ENCODE results near the gene GXYLT2.

The GXYLT2 gene

GRCh38 chr3:72964633-72965032, 76.8 kb downstream of the GXYLT2 start:
- DNase-seq (ENCODE audit: low read depth) = no peak
- H3K4me3 ChIP-seq (ENCODE audit: low read depth, low read length) = no peak overlapping the region

- DNase-seq (ENCODE audit: low read depth) = no peak
- no peak overlapping the region for H3K4me3 ChIP-seq (ENCODE audit: low read depth, low read length)
Observed at GRCh38 chr3:72968266-72968664, 80.4 kb downstream of the GXYLT2 start.

DNA sequence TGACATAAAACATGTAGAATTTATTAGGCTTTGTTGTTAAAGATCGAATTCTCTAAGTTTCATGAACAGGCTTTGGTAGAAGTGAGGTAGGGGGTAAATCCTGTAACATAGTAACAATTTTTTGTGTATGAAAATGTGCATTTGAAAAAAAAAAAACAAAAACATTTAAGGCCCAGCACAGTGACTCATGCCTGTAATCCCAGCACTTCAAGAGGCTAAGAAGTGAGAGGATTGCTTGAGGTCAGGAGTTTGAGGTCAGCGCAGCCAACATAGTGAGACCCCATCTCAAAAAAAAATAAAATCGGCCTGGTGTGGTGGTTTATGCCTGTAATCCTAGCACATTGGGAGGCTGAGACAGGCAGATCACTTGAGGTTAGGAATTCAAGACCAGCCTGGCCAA, 81.9 kb downstream of the GXYLT2 start:
- no peak overlapping the region for H3K4me3 ChIP-seq (ENCODE audit: low read depth, low read length)
- DNase-seq (ENCODE audit: low read depth) = no peak

DNA sequence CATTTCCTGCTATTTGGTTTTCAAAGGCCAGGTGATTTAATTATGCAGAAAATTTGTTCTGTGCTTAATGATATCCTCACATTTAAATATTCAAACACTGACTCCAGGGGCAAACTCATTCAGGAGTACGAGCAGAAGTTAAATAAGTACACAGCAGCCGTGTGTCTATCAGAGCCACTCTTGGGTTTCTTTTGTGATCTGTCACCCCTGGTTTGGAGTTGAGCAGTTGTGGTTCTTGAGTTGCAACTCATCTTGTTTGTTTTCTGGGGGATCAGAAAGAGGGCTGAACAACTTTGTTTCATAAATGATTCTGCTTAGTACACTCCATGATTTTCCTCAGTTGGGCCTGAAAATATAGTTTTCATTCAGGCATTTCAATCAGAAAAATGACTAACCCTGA, 83.1 kb downstream of the GXYLT2 start:
- DNase-seq (ENCODE audit: low read depth) = no peak
- H3K4me3 ChIP-seq (ENCODE audit: low read depth, low read length) = no peak overlapping the region

- no peak overlapping the region for H3K4me3 ChIP-seq (ENCODE audit: low read depth, low read length)
- no peak for DNase-seq (ENCODE audit: low read depth)
Observed at GRCh38 chr3:72972706-72973030, 84.8 kb downstream of the GXYLT2 start.

DNA sequence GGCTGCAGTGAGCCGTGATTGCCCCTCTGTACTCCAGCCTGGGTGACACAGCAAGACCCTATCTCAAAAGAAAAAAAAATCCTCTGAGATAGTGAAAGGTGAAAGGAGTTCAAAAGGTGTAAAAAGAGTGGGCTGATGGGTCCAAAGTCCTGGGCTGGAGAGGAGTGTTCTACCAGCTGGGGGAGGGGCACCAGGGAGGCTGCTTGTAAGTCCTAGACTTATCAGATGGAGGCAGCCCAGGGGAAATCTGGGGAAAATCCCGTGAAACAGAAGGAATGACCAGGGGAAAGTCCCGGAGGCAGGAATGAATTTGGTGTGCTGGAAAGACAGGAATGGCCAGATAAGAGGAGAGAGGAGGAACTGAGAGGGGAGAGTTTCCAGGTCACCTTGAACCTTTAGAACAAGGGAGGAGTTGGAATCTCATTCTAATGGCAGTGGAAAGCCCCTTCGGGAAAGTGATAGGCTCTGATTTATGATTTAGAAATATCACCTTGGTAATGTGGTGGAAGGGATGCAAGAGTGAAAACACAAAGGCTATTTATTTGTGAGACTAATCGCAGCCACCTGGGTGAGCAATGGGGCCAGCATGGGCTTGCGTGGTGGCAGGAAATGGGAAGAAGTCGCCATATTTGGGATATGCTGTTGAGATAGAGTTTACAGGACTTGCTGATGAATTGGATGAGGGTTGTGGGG, 85.3 kb downstream of the GXYLT2 start:
- no peak overlapping the region for H3K4me3 ChIP-seq (ENCODE audit: low read depth, low read length)
- no peak for DNase-seq (ENCODE audit: low read depth)

GRCh38 chr3:72973786-72974185, 85.9 kb downstream of the GXYLT2 start:
- DNase-seq (ENCODE audit: low read depth) = no peak
- H3K4me3 ChIP-seq (ENCODE audit: low read depth, low read length) = no peak overlapping the region

- H3K4me3 ChIP-seq (ENCODE audit: low read depth, low read length) = no peak overlapping the region
- no peak for DNase-seq (ENCODE audit: low read depth)
Observed at GRCh38 chr3:72974956-72975355, 87.1 kb downstream of the GXYLT2 start.

DNA sequence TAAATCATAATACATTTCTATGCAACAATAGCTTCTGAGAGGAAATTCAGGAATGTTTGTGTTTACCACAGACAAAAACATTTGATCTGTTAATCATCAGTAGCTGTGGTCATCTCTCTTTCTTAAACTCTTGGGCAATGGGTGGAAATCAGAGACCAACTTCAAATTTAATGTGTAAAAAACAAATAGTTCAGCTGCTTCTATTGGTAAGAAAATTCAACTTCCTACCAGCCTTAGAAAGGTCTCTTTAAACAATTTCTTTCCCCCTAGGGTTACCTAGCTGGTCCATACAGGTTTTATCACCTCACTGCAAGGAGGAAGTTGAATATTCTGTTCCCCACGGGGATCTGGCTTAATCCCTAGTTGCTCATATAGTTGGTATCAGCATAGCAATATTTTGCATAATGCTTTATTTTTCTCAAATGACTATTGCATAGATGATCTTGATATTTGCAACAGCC, 88.5 kb downstream of the GXYLT2 start:
- H3K4me3 ChIP-seq (ENCODE audit: low read depth, low read length) = no peak overlapping the region
- no peak for DNase-seq (ENCODE audit: low read depth)

DNA sequence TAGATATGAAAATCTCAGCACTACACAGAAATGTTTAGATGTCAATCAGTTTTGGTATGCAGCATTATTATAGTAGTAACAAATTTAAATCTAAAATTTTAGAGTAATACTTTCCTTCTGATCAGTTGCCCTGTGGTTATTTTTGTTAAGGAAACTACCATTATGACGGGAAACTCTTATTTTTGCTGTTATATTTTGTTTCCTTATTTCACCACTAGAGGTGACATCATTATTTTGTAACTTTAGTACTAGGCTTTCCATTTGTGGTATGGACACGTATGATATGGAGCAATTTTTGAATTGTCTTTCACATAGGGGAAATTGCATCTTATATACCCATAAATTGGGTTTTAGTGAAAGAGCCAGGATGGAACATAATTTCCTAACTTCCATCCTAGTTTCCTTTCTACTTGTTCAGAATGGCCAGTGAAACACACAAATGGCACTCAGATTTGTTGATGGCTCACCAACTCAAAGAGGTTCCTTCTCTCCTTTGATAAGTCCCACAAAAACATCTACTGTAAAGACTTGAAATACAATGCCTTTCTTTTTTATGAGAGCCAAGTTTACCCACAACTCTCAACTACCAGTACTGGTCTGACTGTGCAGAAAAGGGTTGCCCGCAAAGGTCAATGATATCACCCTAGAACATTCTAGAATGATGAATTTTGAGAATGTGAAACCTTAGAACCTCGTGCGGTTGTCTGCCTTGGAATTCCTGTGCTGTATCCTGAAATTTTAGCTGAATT, 89.4 kb downstream of the GXYLT2 start:
- H3K4me3 ChIP-seq (ENCODE audit: low read depth, low read length) = no peak overlapping the region

DNA sequence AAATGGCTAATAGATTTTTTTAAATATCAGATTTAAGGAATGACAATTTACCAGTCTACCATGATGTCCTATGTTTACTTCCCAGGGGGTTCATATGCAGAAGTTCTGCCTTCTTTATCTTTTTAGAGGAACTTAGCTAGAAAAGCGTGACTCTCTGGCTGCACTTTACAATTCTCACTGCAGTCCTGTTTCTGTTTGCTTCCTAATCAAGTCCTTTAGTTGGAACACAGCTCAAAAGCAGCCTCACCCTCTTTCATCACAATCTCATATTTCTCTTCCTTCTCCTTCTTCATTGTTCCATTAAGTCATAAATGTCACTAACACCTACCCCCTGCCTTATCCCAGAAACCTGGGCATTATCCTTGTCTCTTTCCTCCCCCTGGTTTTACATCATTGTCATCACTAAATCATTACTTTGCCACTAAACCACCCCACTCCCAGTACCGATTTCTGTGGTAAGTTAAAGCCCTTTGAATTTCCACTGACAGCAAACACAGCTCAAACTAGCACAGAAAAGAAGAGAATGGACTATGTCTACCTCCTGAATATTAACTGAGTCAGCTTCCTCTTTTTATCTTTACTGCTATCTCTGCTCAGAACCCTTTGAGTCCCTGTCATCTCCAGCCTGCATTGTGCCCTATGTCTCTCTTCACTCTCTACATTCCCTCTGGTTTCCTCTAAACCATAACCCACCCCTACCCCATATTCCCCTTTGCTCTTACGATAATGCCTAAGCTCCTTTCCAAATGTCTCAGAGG, 94.9 kb downstream of the GXYLT2 start:
- no peak for DNase-seq (ENCODE audit: low read depth)
- no peak overlapping the region for H3K4me3 ChIP-seq (ENCODE audit: low read depth, low read length)

More for the DNA sequence above, 89.4 kb downstream of the GXYLT2 start:
- no peak for DNase-seq (ENCODE audit: low read depth)

GRCh38 chr3:72985576-72985975, 97.7 kb downstream of the GXYLT2 start:
- no peak overlapping the region for H3K4me3 ChIP-seq (ENCODE audit: low read depth, low read length)
- DNase-seq (ENCODE audit: low read depth) = no peak

GRCh38 chr3:72990701-72991395, 103.0 kb downstream of the GXYLT2 start:
- no peak overlapping the region for H3K4me3 ChIP-seq (ENCODE audit: low read depth, low read length)
- no peak for DNase-seq (ENCODE audit: low read depth)

DNA sequence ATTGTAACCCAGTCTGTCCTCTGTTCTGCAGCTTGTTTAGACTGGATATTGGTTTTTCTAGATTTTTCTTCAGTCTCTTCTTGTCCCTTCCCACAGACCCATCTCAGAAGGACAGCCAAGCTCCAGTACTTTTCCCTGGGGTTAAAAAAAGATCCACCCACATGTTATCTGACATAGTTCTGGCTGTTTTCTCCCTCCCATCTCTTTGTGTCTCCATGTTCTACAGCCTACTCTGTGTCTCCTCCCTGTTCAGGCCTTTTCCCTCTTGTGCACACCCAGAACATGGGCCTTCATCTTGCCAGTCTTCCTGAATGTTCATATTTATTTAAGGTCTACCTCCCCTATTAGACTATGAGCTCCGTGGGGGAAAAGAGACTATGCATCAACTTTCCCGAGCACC, 103.7 kb downstream of the GXYLT2 start:
- DNase-seq (ENCODE audit: low read depth) = no peak
- H3K4me3 ChIP-seq (ENCODE audit: low read depth, low read length) = no peak overlapping the region

GRCh38 chr3:72993391-72993790, 105.5 kb downstream of the GXYLT2 start:
- no peak for DNase-seq (ENCODE audit: low read depth)
- no peak overlapping the region for H3K4me3 ChIP-seq (ENCODE audit: low read depth, low read length)

- DNase-seq (ENCODE audit: low read depth) = no peak
- no peak overlapping the region for H3K4me3 ChIP-seq (ENCODE audit: low read depth, low read length)
Observed at GRCh38 chr3:72995337-72995736, 107.5 kb downstream of the GXYLT2 start.

DNA sequence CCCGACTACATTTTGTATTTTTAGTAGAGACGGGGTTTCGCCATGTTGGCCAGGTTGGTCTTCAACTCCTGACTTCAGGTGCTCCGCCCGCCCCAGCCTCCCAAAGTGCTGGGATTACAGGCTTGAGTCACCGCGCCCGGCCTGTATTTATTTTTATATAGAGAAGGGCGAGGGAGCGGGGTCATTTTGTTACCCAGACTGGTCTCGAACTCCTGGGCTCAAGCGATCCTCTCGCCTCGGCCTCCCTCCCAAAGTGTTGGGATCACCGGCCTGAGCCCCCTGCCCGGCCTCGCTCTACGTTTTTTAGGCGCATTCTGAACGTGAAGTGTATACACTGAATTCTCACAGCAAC, 108.3 kb downstream of the GXYLT2 start:
- DNase-seq (ENCODE audit: low read depth) = no peak

GRCh38 chr3:72996473-72997333, 108.9 kb downstream of the GXYLT2 start, which contains the start of gene PPP4R2:
Gene PPP4R2 (plus strand): TSS chr3:72996811. CDS start chr3:72997038, 227 bp downstream.
- peak within 1 kb of the TSS; percentile 64 for H3K4me3 ChIP-seq (ENCODE audit: low read depth, low read length)
- peak; percentile 58 for DNase-seq (ENCODE audit: low read depth)

More for the DNA sequence above, 108.3 kb downstream of the GXYLT2 start:
- H3K4me3 ChIP-seq (ENCODE audit: low read depth, low read length) = peak overlapping the region; percentile 64

GRCh38 chr3:72997421-72997961, 109.6 kb downstream of the GXYLT2 start:
- H3K4me3 ChIP-seq (ENCODE audit: low read depth, low read length) = peak overlapping the region; percentile 64
- no peak for DNase-seq (ENCODE audit: low read depth)

Data from skeletal muscle cell (primary cell).